GM18520 (cell line): ENCODE measurements around the gene OLFM1.

ENCODE experiments used
- ATAC-seq: cut with Tn5 transposase; IDR thresholded peaks from one replicate; pipeline ENCODE4 v1.9.1; 2021; ENCODE audit not compliant: unreplicated experiment

Gene OLFM1

GRCh38 chr9:135075234-135076142 is 12.0 kb upstream of the OLFM1 start:
- no peak for ATAC-seq

GRCh38 chr9:135076143-135076875 is 11.2 kb upstream of the OLFM1 start:
- no peak for ATAC-seq

GRCh38 chr9:135076876-135077430 is 10.5 kb upstream of the OLFM1 start:
- ATAC-seq: no peak

GRCh38 chr9:135077497-135078200 is 9.8 kb upstream of the OLFM1 start:
- ATAC-seq: no peak

- ATAC-seq: no peak
Observed at GRCh38 chr9:135078361-135078821, 9.1 kb upstream of the OLFM1 start.

- ATAC-seq: no peak
Observed at GRCh38 chr9:135079018-135079417, 8.4 kb upstream of the OLFM1 start.

- no peak for ATAC-seq
Observed at GRCh38 chr9:135079676-135080075, 7.8 kb upstream of the OLFM1 start.

- no peak for ATAC-seq
Observed at GRCh38 chr9:135080286-135081263, 6.9 kb upstream of the OLFM1 start.

- no peak for ATAC-seq
Observed at GRCh38 chr9:135081264-135081660, 6.2 kb upstream of the OLFM1 start.

- ATAC-seq: no peak
Observed at GRCh38 chr9:135081731-135082130, 5.7 kb upstream of the OLFM1 start.

- ATAC-seq: no peak
Observed at GRCh38 chr9:135082536-135082935, 4.9 kb upstream of the OLFM1 start.

- no peak for ATAC-seq
Observed at GRCh38 chr9:135083241-135083810, 4.1 kb upstream of the OLFM1 start.

- ATAC-seq: no peak
Observed at GRCh38 chr9:135083831-135084230, 3.6 kb upstream of the OLFM1 start.

GRCh38 chr9:135084262-135084661 is 3.2 kb upstream of the OLFM1 start:
- ATAC-seq: no peak

- no peak for ATAC-seq
Observed at GRCh38 chr9:135084881-135085760, 2.3 kb upstream of the OLFM1 start.

- no peak for ATAC-seq
Observed at GRCh38 chr9:135085830-135086546, 1.5 kb upstream of the OLFM1 start.

GRCh38 chr9:135086597-135087488 is 625 bp upstream of the OLFM1 start:
- ATAC-seq: no peak
